ENCODE data around the gene RYR2.

RYR2 gene

DNA sequence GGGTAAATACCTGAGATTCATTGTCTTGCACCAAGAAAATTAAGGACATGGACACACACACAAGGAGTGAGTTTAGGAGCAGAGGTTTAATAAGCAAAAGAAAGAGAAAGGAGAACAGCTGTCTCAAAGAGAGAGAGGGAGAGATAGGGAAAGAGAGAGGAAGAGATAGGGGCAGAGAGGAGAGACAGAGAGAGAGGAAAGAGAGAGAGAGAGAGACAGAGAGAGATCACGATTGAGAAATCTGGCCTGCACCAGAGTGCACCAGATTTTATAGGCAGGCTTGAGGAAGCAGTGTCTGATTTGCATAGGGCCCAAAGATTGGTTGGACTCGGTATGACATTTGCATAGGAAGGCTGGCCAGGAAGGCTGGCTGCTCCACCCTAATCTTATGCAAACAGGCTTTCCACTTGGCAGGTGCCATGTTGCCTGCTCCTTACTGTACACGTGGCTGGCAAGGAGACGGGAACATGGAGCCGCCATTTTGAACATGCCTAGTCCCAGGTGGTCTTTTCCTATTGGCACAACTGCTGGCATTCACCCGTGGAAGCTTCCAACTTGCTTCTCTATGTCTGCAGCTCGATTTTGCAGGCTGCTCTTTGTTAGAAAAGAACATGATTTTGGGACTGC, 428.8 kb downstream of the RYR2 start:
- DNase-seq (ENCODE audit: low read depth) = no peak

DNA sequence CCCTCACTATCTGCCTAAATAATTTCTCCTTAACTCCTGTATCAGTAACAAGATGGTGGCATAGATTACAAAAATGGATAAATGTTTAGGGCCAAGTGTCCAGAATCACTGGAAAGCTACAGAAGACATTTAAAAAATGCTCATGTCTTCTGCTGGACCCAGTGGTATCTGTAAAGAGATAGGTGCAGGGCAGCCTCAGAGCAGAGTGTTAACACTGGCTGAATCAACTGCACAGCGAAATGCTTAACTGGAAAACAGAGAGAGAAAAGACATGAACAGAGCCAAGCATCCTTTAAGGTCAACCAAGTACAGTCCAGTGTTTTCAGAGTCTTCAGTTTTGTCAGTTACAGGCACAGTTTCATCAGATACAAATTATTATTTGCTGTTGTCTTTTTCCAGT, 429.4 kb downstream of the RYR2 start:
- DNase-seq (ENCODE audit: low read depth) = no peak

DNA sequence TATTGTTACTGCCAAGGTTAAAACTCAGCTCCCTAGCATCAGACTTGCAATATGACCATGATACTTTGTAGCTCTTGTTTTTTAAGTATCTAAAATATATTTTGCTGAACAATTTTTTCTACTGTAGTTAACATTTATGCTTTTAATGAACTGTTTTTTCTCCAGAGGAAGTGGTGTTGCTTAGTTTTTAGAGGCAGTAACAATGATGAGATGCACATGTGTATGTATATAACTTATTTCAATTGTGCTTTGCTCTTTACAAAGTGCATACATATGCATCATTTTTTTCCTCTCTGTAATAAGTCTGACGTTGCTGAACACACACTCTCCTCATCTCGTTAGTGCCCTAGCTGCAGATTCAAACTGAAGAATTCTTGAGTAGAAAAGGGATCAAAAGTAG, 430.0 kb downstream of the RYR2 start:
- no peak for DNase-seq (ENCODE audit: low read depth)

DNA sequence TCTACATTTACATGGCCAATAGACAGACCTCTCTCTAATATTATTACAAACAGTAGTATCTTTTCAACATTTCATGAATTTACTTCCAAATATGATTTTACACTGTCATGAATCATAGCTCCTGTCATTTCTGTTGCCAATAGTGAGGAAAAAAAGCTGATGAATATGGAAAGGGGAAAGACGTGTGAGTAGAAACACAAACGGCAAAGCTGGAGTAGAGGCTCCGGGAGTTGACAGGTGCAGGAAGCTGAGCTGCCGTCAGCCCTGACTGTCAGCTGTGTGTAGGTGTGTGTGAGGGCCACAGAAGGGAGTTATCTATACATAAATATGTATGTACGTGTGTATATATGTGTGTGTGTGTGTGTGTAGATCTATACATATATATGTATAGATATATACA, 431.9 kb downstream of the RYR2 start:
- DNase-seq (ENCODE audit: low read depth) = no peak

DNA sequence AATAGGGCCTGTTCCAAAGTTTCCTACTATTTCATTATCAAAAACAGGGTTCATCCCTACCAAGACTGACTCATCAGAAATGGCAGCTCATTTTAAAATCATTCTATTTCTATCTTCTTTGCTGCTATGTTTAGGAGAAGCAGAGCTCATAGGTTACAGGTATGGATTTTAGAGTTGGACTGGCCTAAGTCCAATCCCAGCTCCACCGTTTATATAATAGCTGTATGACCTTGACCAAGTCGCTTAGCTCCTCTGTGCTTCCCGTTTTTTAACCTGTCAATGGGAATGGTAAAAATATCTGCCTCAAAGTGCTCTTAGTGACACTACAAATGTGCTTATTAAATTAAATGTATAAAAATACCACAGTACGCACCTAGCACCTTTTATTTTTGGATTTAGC, 436.1 kb downstream of the RYR2 start:
- no peak for DNase-seq (ENCODE audit: low read depth)

DNA sequence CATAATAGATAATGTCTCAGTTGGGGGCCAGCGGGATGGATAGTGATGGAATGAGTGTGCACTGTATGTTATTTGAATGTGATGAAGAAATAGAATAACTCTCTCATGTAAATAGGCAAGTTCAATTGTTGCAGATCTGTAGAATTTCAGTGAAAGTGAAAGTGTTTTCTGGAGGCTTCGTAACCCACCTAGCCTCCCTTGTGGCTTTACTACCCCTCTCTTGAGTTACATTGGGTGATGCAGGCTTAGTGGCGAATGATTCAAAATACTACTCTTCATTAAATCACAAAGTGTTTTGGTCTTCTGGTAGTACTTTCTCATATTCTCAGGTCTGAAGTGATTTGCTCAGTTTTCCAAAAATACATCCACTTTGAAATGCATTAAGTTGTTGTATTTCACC, 436.9 kb downstream of the RYR2 start:
- no peak for DNase-seq (ENCODE audit: low read depth)

DNA sequence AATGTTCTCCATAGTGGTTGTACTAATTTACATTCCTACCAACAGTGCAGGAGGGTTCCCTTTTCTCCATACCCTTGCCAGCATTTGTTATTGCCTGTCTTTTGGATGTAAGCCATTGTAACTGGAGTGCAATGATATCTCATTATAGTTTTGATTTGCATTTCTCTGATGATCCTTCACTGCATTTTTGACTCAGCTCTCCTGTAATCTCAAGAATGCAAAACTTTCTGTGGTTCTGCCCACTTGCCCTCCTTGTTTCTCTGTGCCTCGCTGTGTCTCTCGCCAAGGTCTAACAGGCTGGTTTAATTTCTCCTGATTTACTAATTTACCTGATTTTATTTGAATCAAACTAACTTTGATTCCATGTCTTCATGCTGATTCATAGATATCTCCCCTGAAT, 440.8 kb downstream of the RYR2 start:
- DNase-seq (ENCODE audit: low read depth) = no peak

DNA sequence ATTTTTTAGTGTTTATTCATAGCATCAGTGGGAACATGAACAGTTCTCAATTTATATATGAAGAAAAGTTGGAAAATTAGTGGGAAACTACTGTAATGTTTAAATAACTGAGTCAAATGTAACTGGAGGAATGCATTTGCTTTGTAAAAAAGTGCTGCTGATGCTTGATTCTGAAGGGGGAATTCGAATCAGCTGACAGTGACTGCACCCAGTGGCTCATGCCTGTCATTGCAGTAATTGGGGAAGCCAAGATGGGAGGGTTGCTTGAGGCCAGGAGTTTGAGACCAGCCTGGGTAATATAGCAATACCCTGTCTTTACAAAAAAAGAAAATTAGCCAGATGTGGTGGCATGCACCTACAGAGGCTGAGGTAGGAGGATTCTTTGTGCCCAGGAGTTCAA, 450.4 kb downstream of the RYR2 start:
- no peak for DNase-seq (ENCODE audit: low read depth)

DNA sequence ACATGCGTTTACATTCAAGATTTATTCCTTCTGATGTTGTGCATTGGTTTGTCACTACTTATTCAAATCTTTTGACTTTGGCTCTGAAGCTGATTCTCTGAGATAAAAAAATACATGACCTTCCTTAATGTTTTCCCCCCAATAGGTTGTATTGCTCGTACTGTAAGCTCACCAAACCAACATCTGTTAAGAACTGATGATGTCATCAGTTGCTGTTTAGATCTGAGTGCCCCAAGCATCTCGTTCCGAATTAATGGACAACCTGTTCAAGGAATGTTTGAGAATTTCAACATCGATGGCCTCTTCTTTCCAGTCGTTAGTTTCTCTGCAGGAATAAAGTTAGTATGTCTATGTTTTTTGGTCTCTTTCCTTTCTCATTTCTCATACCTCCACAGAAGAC, 458.6 kb downstream of the RYR2 start:
- DNase-seq (ENCODE audit: low read depth) = no peak

DNA sequence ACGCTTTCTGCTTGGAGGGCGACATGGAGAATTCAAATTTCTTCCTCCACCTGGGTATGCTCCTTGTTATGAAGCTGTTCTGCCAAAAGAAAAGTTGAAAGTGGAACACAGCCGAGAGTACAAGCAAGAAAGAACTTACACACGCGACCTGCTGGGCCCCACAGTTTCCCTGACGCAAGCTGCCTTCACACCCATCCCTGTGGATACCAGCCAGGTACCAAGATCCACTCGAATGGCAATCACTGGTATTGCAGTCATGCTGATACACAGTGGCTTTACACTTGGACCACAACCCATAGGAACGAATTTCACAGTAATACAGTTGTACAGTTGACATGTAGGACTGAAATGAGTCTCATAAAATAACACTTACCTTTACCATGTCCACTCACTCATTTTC, 461.3 kb downstream of the RYR2 start:
- no peak for DNase-seq (ENCODE audit: low read depth)

DNA sequence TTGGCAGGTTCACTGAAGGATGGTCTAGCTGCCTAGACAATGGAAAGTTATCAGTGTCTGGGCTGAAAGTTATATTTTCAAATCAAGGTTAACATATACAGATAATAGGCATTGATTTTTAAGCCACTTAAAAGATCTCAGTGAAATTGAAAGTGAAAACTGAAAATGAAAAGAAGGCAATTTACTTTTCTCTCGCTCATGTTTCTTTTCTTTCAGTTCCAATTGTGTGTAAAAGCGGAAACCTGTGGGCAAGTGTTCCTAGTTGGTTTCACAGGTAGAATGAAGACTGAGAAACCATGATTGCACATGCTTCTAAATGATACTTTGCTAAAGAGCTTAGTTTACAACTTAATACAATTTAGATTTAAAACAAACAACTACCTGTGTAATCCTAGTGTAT, 465.0 kb downstream of the RYR2 start:
- DNase-seq (ENCODE audit: low read depth) = no peak

DNA sequence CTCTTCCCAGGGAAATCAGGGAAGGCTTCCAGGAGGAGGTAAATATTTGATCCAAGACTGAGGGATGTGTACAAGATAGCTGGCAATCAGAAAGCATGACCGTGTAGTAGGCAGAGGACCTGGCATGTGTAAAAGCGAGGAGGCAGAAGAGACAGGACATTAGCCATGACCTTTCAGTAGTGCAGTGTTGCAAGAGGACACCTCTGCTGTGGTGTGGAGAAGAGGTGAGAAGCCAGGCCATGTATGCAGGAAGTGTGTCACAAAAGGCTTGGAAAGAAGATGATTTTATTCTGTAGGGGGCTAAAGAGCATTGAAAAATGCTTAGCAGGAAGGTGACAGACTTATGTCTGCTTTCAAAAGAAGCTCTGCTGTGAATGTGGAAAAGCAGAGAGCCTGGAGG, 467.8 kb downstream of the RYR2 start:
- DNase-seq (ENCODE audit: low read depth) = no peak

DNA sequence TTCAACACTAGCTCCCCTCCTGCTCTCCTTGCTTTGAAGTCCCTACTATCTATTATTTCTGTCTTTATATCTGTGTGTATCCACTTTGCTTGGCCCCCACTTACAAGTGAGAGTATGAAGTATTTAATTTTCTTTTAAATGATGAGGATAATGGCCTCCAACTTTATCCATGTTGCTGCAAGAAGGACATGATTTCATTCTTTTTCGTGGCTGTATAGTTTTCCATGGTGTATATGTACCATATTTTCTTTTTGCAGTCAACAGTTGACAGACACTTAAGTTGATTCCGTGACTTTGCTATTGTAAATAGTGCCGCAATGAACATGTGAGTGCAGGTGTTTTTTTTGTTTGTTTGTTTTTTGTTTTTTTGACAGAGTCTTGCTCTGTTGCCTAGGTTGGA, 483.1 kb downstream of the RYR2 start:
- DNase-seq (ENCODE audit: low read depth) = no peak

DNA sequence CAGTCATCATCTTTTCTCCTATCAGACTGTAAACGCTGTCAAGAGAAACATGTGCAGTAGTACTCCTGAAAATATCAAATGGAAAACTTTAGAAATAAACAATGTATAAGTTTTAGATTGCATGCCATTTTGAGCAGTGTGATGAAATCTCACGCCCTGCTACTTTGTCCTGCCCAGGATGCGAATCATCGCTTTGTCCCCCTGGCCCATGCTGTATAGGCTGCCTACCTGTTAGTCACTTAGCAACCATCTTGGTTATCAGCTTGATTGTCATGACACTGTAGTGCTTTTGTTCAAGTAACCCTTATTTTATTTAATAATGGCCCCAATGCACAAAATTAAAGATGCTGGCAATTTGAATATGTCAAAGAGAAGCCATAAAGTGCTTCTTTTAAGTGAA, 485.8 kb downstream of the RYR2 start:
- DNase-seq (ENCODE audit: low read depth) = no peak

DNA sequence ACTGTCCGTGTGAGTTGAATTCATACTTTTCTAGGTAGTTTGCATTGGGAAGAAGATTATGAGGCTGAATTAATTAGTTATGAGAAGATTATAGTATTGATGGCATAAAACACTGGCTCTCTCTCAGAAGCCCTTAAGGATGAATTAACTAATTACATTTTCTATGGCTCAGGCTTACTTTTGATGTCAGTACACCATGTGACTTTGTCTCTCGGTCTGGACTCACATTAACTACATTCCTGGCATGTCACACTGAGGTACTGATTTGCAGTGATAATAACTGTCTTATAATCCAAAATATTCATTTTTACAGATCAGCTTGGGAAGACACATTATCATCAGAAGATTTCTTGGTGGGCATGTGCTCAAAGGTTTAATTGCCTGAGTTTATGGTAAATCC, 486.6 kb downstream of the RYR2 start:
- DNase-seq (ENCODE audit: low read depth) = no peak

DNA sequence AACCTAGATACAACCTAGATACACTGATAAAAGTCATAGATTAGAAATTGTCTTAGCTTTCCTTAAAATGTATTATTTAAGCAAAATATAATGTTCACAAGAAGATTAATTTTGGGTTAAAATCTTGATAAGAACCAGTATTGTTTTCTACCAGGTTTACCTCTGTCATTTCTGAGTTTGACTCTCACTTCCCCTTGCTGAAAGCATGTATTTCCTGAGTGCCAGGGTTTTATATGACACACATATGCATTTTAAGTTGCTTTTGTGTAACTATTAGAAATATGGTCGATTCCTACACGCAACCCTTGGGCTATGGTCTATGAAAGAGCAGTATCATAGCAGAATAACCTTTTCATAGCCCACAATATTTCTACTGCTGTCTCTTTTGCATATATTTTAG, 497.1 kb downstream of the RYR2 start:
- DNase-seq (ENCODE audit: low read depth) = no peak

DNA sequence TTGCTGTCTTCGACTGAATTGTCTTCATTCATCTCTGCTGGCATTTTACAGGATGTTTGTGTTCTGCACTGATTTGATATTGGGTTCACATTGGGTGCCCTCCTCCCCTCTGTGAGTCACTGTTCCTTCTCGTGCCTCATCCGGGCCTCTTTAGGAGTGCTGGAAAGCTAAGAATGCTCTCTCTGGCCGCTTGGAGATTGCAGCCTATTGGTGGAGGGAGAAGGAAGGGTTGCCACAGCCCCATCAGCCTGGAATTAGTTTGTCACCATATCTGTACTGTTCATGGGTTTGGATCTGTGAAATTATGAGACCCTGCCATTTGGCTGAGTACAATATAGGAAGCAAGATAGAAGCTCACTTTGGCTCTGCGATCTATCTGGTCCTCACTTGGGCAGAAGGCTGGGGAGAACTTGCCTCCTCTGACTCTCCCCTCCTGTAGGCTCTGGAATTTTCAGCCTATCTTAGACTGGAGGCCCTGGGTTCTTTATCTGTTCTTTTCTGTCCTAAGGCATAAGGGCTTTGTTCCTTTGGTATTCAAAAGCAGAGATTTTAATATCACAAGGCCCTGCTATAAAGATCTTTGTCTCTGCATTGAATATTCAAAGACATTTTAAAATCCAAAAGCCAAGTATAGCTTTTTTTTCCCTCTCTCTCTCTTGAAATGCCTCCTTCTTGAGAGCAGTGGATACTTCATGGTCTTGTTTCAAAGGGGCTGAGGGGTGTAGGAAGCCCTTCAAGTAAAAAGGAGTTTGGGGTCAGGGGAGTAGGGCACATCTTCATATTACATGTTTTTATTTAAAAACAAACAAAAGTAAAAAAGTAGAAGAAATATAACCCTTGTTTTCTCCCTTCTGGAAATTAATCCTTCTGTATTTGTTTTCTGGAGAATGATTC, 500.8 kb downstream of the RYR2 start:
- no peak for DNase-seq (ENCODE audit: low read depth)

DNA sequence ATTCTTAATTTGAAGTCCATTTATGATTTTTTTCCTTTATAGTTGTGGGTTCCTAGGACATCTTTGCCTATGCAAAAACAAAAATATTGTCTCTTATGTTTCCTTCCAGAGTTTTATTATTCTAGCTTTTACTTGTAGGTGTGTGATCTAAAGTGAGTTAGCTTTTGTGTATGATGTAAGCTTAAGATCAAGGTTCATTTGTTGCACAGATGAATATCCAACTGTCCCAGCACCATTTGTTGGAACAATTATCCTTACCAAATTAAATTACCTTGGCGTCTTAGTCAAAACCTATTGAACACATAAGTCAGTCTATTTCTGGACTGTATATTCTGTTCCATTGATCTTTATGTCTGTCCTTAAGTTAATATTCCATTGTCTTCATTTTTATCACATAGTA, 511.1 kb downstream of the RYR2 start:
- no peak for DNase-seq (ENCODE audit: low read depth)

DNA sequence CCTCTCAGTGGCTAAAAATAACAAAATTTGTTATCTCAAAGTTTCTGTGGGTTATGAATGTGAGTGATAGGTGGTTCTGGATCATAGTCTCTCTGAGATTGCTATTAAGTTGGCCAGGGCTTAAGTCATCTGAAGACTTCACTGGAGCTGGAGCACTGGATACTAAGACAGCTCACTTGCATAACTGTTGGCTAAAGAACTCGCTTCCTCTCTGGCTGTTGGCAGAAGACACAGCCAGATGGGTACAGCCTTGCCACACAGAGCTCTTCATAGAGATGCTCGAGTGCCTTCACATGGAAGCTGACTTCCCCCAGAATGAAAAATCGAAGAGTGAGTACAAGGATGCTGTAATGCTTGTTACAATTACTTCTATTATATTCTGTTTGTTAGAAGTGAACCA, 514.9 kb downstream of the RYR2 start:
- no peak for DNase-seq (ENCODE audit: low read depth)

DNA sequence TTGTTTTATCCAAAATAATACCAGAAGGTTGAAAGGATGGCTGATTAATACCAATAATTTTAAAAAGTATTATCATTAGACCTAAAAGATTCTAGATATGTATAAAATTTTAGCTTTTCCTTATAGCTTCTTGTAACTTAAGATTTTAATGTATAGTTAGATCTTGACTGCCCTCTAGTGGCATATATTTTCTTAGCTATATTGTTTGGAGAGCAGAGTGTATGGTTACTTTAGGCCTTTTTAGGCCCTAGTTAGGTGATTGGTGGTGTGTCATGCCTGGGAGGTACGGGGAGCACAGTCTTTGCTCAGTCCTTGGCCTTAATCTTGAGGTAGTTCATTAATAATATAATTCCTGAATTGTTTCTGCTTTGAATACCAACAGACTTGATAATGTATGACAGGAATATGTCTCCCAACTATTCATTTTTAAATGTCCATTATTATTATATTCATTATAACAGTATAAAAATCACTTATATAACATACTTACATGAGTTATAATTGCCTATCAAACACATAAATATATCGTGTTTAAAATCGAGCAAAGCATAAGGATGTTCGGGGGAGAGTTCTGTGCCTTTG, 520.3 kb downstream of the RYR2 start:
- no peak for DNase-seq (ENCODE audit: low read depth)

DNA sequence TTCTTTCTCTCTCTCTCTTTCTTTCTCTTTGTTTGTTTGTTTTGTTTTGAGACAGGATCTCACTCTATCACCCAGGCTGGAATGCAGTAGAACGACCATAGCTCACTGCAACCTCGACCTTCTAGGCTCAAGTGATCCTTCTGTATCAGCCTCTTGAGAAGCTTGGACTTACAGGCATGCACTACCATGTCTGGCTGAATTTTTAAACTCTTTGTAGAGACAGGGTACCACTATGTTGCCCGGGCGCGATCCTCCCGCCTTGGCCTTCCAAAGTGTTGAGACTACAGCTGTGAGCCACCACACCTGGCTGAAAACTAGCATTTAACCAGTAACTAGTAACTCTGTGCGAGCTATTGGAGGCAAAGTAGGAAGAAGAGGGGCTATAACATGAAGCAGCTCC, 523.3 kb downstream of the RYR2 start:
- DNase-seq (ENCODE audit: low read depth) = no peak

DNA sequence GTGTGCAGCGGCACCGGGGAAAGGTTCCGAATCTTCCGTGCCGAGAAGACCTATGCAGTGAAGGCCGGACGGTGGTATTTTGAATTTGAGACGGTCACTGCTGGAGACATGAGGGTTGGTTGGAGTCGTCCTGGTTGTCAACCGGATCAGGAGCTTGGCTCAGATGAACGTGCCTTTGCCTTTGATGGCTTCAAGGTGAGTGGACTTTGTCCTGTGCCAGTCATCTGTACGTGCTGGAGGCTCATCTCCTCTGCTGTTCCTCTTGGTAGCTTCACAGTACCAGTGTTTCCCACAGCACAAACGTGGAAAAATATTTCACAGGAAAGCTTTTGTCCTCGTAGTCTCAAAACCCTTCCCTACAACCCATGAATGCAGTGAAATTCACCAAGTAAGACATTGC, 524.6 kb downstream of the RYR2 start:
- DNase-seq (ENCODE audit: low read depth) = no peak

DNA sequence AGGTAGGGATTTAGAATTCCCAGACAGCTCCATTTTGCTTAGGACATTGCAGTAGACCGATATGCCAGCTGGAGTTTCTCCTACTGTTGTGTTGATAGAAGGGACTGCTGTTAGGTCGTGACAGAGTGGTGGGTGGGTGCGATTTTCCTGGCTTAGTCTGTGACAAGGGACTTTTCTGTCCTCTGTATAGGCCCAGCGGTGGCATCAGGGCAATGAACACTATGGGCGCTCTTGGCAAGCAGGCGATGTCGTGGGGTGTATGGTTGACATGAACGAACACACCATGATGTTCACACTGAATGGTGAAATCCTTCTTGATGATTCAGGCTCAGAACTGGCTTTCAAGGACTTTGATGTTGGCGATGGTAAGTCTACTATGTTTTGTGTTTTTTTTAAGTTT, 527.0 kb downstream of the RYR2 start:
- DNase-seq (ENCODE audit: low read depth) = no peak

DNA sequence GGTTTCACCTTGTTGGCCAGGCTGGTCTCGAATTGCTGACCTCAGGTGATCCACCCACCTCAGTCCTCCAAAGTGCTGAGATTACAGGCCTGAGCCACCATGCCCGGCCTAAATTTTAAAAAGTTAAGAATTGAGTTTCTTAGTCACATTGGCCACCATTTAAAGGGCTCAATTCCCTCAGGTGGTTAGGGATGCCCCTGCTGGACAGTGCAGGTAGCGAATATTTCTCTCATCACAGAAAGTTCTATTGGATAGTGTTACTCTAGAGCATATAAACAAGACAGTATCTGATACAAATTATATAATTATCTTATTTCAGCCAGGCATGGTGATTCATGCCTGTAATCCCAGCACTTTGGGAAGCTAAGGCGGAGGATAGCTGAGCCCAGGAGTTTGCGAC, 528.5 kb downstream of the RYR2 start:
- DNase-seq (ENCODE audit: low read depth) = no peak
